HG03103 (cell line): ENCODE measurements around the gene EMILIN1.
"Not testable (repeated sequence)": the region's sequence is repeated elsewhere in the genome, so short reads cannot be mapped to it uniquely, and the experiment has no call there.

Experiments
- ATAC-seq: cut with Tn5 transposase; IDR thresholded peaks from one replicate; pipeline ENCODE4 v1.9.1; 2021; ENCODE audit warnings: low read depth; ENCODE audit not compliant: unreplicated experiment

The EMILIN1 gene

DNA sequence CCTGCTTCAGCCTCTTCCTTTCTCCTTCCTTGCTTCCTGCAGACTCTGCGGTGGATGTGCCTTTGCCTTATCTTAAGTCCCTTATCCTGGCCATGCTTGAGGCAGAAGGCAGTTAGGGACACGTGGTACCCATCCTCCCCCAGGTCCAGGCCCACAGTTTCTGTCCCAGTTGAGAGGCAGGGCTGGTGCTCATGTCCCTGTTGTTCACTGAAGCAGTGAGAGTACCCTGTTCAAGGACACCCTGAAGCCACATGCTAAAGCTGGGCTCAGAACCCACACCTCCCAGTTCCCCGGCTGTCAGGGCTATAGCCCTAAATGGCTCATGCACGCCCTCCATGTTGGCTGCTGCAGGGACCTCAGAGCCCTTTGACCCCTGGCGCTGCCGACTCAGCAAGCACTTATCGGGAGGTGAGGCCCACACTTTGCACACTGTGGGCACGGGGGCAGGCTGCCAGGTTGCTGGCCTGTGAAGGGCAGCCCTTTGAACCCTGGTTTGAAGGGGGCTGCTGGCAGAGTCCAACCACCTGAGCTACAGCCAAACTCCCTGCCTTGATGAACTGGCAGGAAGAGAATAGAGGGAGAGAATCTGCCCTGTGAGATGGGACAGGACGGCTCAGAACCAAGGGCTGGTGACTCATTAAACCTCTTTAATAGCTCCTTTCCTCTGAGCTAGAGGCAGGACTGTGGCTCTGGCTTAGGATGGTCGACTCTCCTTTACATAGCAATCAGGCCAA is 14.4 kb downstream of the EMILIN1 start:
- no peak for ATAC-seq

DNA sequence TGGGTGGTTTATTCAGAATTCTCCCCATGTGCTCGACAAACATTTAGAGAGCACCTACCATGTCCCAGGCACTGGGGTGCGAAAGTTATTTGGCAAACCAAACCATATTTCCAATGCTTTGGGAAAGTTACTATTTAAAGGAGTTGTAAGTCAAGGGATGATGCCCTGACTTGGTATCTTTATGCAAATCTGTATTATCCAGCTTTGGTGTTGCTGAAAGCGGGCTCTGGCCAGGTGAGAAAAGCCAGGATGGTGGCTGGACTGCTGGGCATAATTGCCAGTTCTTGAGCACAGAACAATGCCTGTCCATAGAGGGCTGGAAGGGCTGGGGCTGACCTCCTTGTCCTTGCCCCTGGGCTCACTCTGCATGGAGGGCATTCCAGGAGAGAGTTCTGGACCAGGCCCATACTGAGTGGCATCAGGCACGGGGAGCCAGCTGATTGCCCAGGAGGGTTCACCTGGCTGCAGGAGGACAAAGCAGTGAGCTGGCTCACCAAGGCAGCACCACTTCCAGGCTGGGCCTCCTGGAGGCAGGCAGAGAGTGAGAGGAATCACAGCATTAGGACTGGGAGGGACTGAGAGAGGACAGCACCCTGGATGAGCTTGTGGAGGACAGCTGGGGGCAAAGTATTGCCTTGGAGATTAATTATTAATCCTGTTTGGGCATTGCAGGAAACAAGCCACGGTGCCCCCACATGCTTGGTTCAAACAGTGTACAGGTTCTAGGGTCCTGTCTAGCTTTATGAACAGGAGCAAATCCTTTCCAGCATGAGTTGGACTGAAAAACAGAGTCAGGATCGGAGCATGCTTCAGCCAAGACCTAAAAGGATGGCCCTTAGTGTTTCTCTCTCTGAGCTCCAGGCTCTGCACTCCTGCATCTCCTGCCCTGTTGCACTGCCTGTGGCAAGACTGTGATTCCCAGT is 15.3 kb downstream of the EMILIN1 start:
- ATAC-seq, result no peak

DNA sequence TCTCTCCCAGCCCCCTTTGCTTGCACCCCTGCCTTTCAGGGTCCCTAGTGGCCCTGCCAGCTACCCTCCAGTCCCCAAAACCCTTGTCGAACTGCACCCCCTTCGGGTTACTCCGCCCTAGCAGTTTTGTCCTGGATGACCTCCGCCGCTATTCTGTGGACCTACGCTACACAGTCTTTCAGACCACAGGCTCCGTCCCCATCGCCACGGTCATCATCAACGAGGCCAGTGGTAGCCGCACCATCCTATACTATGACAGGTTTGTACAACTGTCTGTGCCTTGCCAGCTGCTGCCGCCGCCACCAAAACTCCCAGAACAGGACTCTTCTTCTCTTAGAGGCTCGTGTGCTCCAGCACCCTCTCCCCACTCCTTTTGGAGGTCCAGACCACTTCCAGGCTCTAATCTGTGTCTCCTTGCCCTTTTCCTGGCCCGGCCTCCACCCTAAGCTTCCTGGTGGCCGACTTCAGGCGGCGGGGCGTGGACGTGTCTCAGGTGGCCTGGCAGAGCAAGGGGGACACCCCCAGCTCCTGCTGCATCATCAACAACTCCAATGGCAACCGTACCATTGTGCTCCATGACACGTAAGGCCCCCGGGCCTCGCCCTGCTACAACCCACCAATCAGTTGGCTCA is 16.1 kb downstream of the EMILIN1 start:
- no peak for ATAC-seq

DNA sequence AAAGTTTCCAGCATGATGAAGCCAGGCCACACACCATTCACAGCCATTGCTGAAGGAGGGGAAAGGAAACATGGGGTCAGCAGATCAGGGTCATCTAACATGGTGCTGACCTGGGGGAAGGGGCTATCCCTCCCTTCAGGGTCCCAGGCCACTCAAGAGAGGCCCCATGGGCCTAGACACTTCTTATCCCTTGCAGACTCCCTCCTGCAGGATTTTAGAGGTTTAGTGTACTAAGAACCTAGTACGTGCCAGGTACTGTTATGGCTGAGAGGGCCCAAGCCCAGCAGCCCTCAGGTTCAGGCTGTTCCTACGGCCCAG is 17.0 kb downstream of the EMILIN1 start:
- no peak for ATAC-seq

DNA sequence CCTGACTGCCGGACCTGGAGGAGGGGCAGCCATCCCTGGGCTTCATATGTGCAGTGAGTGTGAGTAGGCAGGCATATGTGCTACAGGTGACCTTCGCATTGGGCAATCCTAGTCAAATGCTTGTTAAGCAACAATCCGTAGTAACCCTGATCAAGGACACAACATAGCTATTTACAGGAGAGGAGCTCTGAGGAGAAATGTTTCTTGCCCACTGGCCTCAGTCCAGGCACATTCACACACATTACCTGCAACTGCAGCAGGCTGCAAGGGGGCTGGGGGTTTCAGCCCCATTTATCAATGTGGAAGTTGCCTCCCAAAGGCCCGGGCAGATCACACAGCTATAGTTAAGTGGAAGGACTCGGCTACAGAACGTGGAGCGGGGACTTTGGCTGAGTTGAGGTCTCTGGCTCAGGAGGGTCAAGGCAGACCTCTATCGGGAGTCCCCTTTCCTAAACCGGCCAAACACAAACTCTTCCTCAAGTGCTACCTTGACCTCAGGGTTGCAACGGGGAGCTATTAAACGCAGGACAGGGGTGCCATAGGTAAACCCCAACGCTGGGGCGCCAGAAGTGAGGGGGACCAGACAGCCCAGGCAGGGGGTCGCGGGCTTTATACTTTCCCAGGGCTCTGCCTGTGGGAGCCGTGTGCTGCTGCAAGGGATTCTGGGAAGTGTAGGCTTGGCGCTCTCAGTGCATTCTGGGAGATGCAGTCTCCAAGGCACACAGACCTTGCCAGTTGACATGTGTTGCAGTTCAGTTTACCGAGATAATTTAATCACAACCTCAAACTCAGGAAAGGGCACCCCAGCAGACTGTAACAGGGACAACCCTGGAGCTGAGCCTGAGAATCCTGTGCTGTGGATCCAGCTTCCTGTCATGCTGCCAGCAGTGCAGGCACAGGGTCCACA is 17.6 kb downstream of the EMILIN1 start:
- no peak for ATAC-seq

DNA sequence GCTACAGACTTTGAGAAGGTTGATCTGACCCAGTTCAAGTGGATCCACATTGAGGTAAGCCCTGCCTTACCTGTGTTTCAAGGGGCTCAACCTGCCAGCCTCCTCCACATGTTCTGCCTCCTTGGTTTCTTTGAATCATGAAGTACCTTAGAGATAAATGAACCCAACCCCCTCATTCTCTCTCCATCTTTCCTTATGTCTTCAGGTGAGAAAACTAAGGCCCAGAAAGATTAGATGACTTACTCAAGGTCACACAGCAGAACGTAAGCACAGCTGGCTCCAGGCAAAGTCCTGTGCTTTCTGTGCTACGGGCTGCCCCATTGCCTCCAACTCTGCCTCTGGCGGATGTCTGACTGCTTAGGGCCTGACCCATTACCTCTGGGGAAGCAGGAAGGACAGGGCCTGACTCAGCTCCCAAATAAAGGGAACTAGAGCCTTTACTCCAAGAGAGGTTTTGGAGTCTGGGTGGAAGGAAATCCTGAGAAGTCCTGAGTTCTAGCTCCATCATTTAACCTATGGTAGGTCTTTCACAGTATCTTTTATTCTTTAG is 18.4 kb downstream of the EMILIN1 start:
- no peak for ATAC-seq

DNA sequence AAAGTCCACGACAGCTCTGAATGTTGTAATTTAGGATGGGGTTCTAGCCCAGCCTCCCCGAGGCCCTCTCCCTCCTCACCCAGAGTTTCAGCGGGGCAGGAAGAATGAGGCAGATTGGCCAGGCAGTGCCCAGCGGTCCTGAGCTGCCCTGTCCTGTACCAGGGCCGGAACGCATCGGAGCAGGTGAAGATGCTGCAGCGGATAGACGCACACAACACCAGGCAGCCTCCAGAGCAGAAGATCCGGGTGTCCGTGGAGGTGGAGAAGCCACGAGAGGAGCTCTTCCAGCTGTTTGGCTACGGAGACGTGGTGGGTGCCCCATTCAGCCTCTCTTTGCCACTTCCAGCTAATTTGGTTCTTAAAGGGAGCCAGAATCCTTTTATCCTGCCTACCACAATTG is 18.9 kb downstream of the EMILIN1 start:
- no peak for ATAC-seq

DNA sequence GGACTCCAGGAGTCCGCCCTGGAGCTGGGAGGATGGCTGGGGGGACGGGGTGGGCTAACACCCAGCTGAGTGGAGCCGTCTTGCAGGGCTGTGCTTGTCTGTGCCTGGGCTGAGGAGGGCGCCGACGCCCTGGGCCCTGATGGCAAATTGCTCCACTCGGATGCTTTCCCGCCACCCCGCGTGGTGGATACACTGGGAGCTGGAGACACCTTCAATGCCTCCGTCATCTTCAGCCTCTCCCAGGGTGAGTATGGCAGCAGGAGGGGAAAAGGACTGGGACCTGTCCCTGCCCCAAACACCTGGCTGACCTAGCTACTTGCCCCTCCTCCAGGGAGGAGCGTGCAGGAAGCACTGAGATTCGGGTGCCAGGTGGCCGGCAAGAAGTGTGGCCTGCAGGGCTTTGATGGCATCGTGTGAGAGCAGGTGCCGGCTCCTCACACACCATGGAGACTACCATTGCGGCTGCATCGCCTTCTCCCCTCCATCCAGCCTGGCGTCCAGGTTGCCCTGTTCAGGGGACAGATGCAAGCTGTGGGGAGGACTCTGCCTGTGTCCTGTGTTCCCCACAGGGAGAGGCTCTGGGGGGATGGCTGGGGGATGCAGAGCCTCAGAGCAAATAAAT is 21.0 kb downstream of the EMILIN1 start:
- no peak for ATAC-seq

DNA sequence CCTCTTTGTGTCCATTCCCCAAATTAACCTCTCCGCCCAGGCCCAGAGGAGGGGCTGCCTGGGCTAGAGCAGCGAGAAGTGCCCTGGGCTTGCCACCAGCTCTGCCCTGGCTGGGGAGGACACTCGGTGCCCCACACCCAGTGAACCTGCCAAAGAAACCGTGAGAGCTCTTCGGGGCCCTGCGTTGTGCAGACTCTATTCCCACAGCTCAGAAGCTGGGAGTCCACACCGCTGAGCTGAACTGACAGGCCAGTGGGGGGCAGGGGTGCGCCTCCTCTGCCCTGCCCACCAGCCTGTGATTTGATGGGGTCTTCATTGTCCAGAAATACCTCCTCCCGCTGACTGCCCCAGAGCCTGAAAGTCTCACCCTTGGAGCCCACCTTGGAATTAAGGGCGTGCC is 21.6 kb downstream of the EMILIN1 start:
- no peak for ATAC-seq

DNA sequence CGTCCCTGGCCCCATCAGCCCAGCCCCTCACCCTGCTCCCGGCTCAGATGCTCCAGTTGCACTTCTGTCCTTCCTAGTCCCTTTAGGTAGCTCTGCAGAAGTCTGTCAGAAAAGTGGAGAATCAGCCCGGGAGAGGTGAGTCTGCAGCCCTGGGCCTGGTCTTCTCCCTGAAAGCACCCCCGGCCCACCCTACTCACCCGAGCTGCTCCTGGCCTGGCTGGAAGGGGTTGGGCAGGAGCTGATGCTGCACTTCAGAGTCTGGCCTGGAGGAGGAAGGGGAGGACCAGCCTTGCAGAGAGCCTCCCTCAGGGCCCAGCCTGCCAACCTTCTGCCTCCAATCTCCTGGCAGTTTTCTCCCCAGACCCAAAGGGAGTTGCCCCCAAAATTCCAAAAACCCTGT is 23.9 kb downstream of the EMILIN1 start:
- no peak for ATAC-seq

DNA sequence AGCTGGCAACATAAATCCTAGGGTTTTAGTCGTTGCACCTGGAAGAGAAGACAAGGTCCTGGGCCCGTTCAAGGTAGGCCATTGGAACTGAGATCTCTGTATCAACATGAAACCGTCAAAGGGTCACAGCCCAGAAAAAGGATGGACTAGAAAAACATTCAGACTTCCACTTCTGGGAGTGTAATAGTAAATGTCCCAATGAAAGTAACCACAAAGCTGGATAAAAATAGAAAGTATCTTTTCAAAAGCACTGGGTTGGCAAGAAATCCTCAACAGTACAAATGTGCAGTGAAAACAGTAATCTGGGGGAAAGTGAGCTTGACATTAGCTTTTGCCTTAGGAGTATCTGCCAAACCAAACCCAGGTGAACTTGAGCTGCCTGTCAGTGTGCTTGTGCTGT is 27.6 kb downstream of the EMILIN1 start:
- ATAC-seq, result no peak

DNA sequence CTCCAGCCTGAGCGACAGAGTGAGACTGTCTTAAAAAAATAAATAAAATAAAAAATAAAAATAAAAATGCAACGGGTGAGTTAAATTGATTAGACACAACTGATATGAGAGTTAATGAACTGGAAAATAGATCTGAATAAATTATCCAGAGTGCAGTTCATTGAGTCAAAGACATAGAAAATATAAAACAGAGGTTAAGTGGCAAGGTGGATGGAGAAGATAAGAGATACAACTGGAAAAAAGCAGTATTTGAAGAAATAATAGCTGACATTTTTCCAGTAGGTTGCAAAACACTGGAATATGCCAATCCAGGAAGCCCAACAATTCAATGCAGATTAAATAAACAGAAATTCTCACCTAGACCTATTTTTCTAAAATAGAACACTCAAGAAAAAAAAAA is 29.8 kb downstream of the EMILIN1 start:
- ATAC-seq, result no peak

DNA sequence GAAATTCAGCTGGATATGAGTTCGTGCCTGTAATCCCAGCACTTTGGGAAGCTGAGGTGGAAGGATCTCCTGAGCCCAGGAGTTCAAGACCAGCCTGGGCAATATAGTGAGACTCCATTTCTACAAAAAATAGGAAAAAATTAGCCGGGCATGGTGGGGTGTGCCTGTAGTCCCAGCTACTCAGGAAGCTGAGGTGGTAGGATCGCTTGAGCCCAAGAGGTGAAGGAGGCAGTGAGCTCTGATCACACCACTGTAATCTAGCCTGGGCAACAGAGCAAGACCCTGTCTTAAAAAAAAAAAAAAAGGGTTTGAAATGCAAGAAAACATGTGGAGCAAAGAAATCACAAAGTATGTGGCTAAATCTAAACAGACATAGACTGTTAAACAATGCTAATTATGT is 30.7 kb downstream of the EMILIN1 start:
- no peak for ATAC-seq

DNA sequence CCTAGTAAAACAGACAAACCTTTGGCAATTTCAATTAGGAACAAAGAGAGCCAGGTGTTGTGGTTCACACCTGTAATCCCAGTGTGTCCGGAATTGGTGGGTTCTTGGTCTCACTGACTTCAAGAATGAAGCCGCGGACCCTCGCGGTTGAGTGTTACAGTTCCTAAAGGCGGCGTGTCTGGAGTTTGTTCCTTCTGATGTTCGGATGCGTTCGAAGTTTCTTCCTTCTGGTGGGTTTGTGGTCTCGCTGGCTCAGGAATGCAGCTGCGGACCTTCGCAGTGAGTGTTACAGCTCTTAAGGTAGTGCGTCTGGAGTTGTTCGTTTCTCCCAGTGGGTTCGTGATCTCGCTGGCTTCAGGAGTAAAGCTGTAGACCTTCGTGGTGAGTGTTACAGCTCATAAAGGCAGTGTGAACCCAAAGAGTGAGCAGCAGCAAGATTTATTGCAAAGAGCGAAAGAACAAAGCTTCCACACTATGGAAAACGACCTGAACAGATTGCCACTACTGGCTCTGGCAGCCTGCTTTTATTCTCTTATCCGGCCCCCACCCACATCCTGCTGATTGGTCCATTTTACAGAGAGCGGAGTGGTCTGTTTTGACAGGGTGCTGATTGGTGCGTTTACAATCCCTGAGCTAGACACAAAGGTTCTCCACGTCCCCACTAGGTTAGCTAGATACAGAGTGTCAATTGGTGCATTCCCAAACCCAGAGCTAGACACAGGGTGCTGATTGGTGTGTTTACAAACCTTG is 32.4 kb downstream of the EMILIN1 start:
- not testable (repeated sequence) for ATAC-seq

DNA sequence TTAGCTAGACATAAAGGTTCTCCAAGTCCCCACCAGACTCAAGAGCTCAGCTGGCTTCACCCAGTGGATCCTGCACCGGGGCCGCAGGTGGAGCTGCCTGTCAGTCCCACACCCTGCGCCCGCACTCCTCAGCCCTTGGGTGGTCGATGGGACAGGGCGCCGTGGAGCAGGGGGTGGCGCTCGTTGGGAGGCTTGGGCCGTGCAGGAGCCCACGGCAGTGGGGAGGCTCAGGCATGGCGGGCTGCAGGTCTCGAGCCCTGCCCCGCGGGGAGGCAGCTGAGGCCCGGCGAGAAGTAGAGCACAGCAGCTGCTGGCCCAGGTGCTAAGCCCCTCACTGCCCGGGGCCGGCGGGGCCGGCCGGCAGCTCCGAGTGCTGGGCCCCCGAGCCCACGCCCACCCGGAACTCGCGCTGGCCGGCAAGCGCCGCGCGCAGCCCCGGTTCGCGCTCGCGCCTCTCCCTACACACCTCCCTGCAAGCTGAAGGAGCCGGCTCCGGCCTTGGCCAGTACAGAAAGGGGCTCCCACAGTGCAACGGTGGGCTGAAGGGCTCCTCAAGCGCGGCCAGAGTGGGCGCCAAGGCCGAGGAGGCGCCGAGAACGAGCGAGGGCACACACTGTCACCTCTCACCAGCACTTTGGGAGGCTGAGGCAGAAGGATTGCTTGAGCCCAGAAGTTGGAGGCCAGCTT is 33.1 kb downstream of the EMILIN1 start:
- not testable (repeated sequence) for ATAC-seq

DNA sequence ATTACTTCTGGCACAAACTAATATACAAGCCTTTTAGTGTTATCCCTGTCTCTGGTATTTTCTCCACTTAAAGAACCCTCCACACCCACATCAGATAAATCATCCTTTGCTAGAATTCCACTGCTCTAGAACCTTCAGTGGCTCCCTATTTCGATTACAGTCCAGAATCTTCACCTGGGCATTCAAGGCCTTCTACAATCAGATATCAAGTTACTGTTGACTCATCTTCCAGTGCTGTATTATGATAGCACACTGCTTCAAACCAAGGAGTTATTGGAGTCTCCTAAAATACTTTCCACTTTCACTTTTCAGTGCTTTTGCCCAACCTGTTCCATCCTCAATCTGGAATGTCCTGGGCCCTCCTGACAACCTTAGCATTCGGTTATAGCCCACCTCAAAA is 37.1 kb downstream of the EMILIN1 start:
- ATAC-seq, result no peak

DNA sequence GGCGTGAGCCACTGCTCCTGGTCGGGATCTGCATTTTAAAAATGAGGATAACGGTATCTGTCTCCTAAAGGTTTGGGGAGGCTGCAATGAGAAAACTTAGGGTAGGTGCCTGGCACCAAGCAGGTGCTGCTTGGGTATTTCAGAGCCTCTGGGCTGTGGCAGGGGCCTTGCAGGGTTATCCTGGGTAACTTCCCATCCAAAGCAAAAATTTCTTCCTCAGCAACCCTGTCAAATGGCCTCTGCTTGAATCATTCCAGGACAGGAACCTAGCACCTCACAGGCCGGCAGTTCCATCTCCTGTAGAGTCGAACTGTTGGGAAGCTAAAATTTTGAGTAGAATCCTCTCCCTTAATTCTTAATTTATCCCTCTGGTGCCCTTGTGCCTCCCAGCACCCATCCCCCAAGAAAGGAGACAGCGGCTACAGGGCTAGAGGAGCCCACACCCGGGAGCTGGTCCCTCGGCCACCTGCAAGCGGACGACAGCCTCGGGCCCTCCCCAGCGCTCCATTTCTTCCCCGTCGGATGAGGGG is 39.6 kb downstream of the EMILIN1 start:
- no peak for ATAC-seq
